ENCODE results near the gene TBCC. TPM values are rescaled to one million over a fixed set of nuclear protein-coding genes. Genes with fewer than 3 reads are reported as not detected.

TBCC gene
- total RNA-seq, 4 donors from 2014 or later: 32.0 to 44.2 (median 37.4) TPM

DNA sequence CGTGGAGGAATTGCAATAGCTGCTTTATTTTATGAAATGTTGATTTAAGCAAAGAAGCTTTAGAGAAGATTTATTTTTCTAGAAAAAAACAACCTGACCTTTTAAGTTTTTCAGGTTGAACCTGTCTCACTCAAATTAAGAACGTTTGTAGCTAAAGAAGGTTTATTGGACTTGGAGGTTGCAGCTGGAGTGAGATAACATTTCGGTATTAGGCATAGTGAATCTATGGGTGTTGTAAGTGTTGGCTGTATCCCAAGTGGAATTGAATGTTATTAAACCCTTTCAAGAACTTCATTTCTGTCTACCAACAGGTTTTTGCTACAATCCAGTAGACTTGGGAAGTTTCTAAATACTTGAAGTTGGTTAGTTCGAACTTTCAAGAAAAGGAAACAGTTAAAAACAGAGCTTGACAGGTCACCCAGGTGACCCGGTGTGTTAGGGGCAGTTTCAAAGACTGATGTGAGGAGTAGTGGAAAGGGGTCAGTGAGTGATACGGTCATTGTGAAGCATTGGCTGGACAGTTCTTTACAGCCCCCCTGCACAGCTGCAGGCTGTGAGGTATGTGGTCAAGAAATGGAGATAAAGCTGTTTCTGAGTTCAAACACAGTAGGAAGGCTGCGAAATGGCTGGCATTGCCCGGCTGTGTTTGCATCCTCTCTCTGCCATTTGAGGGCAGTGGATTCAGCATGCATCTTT is 2.4 kb upstream of the TBCC start:
- Histone ChIP-seq H3K27ac (peak overlapping the region in 2 of 4 donors; percentile 93 to 96), H3K36me3 (no peaks in the 10 kb centered on the region), H3K4me3 (peak overlapping the region in 1 of 2 donors; percentile 86), H3K4me1 (peaks cover 0 to 44% (median 5%) of the 10 kb centered on the region in 3 donors), H3K9me3 (no peaks in the 10 kb centered on the region), H3K27me3 (no peaks in the 10 kb centered on the region)
- 25 to 34% methylated on average over 8 of the region's 8 CpGs for WGBS, 2 donors (ENCODE audit: low coverage in 1 of 2)
- ATAC-seq: no peak
- TF ChIP-seq EP300 (IDR thresholded peaks at IDR 0.05): no peak
- no peak for TF ChIP-seq POLR2AphosphoS5 (IDR thresholded peaks at IDR 0.05)
- no peak for TF ChIP-seq POLR2A (IDR thresholded peaks at IDR 0.05)
- TF ChIP-seq, protein P1, sequence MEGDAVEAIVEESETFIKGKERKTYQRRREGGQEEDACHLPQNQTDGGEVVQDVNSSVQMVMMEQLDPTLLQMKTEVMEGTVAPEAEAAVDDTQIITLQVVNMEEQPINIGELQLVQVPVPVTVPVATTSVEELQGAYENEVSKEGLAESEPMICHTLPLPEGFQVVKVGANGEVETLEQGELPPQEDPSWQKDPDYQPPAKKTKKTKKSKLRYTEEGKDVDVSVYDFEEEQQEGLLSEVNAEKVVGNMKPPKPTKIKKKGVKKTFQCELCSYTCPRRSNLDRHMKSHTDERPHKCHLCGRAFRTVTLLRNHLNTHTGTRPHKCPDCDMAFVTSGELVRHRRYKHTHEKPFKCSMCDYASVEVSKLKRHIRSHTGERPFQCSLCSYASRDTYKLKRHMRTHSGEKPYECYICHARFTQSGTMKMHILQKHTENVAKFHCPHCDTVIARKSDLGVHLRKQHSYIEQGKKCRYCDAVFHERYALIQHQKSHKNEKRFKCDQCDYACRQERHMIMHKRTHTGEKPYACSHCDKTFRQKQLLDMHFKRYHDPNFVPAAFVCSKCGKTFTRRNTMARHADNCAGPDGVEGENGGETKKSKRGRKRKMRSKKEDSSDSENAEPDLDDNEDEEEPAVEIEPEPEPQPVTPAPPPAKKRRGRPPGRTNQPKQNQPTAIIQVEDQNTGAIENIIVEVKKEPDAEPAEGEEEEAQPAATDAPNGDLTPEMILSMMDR (IDR thresholded peaks at IDR 0.05): no peak

DNA sequence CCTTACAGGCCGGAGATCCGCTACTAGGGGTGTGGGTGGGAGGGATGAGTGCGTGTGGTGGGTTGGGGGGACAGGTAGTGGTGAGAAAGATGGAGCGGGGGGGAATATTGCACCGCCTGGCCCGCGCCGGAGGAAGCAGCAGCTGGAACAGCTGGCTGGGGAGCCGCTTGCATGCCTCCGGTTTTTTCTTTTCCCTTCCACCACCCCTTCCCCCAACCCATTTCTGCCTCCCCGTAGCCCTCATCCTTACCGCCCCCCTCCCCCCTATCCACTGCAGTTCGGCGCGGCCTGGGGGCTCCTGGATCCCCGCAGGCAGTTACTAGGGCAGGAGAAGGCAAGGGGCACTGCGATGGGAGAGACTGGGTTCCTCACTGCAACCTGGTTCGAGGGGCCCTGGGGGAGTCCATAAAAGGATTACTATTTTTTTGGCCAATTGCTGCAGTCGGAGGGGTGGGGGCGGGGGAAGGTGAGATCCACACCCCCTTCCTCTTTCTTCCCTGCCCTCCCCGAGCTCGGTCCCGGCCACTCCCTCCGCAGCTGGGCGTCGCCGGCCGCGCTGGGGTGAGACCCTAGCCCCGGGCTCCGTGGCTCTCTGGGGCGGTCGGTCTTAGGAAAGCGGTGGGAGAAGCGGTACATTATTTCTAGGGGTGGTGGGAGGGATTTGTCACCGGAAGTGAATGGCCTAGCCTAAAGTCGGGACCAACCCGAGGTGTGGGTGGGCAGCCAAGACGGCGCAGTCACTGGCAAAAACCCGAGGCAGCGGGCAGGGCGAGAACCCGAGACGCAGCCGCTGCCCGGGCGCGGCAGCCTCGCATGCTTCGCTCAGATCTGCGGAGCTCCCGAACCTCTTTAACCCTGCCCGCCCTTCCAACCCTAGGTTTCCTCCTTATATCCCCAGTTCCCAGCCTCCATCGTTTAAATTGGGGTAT is 824 bp upstream of the TBCC start:
- ATAC-seq: peak; percentile 77
- WGBS, 2 donors (ENCODE audit: low coverage in 1 of 2): 0% methylated on average over 8 to 18 of the region's 55 CpGs
- H3K36me3 ChIP-seq: no peaks in the 10 kb centered on the region
- H3K4me1 ChIP-seq: peaks cover 0 to 49% (median 5%) of the 10 kb centered on the region in 3 donors
- H3K27me3 ChIP-seq: no peaks in the 10 kb centered on the region
- H3K9me3 ChIP-seq: no peaks in the 10 kb centered on the region
- peak overlapping the region; percentile 86 to 96 (median 94) for H3K27ac ChIP-seq
- TF ChIP-seq, protein P1 (IDR thresholded peaks at IDR 0.05): peak in 1 of 4 experiments; percentile 9
- TF ChIP-seq POLR2A (IDR thresholded peaks at IDR 0.05) (peak; percentile 78 to 88), POLR2AphosphoS5 (IDR thresholded peaks at IDR 0.05) (peak; percentile 96), EP300 (IDR thresholded peaks at IDR 0.05) (no peak)
- H3K4me3 ChIP-seq: peak overlapping the region; percentile 78 to 86

DNA sequence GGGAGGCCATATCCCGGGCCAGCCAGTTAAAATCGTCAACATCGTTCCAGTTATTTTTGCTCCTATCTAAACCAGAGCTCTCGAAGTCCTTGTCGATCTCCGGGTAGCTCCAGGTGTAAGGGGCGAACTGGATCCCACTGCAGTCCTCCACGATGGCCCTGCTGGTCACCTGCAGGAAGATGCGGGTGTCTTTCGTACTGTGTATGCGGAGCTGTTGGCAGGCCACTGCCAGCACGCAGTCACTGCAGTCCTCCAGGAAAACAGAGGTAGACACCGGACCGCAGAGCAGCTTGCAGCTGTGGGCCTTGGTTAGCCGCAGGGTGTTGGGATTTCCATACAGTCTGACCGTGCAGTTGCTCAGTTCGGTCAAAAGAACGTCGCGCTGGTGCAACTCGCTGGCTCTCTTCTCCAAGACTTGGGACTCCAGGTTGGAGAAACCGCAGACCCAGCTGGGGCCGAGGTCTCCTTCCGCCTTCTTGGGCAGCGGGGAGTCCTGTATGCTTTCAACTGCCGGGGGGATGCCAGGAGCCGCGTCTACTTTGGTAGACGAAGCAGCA is 742 bp downstream of the TBCC start:
- H3K36me3 ChIP-seq: no peaks in the 10 kb centered on the region
- no peaks in the 10 kb centered on the region for H3K9me3 ChIP-seq
- peak overlapping the region; percentile 86 to 97 for H3K4me3 ChIP-seq
- peaks cover 0 to 47% (median 5%) of the 10 kb centered on the region in 3 donors for H3K4me1 ChIP-seq
- no peaks in the 10 kb centered on the region for H3K27me3 ChIP-seq
- H3K27ac ChIP-seq: peak overlapping the region; percentile 89 to 96 (median 94)
- no peak for ATAC-seq
- 5 to 13% methylated on average over 3 to 4 of the region's 29 CpGs for WGBS, 2 donors (ENCODE audit: low coverage in 1 of 2)
- TF ChIP-seq POLR2AphosphoS5 (IDR thresholded peaks at IDR 0.05) (no peak), POLR2A (IDR thresholded peaks at IDR 0.05) (no peak), EP300 (IDR thresholded peaks at IDR 0.05) (no peak)
- TF ChIP-seq, protein P1 (IDR thresholded peaks at IDR 0.05): no peak

DNA sequence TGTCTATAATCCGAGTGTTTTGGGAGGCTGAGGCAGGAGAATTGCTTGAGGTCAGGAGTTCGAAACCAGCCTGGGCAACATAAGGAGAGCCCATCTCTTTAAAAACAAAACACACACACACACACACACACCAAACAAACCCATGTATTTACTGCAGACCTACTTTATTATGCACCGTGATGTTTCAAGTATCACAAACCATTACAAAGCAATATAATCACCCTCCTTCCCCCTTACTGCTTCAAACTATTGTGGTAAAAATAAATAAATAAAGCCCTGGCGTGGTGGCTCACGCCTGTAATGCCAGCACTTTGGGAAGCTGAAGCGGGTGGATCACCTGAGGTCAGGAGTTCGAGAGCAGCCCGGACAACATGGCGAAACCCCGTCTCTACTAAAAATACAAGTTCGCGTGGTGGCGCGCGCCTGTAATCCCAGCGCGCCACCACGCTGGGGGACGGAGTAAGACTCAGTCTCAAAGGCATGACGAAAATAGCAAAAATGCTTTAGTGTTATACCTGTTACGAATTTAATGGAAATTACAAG is 1.5 kb downstream of the TBCC start:
- Histone ChIP-seq H3K27me3 (no peaks in the 10 kb centered on the region), H3K27ac (peak overlapping the region in 3 of 4 donors; percentile 12 to 96 (median 93)), H3K36me3 (no peaks in the 10 kb centered on the region), H3K9me3 (no peaks in the 10 kb centered on the region), H3K4me1 (peaks cover 0 to 47% (median 5%) of the 10 kb centered on the region in 3 donors), H3K4me3 (peak overlapping the region; percentile 86 to 97)
- 37 to 81% methylated on average over 6 to 20 of the region's 21 CpGs for WGBS, 2 donors (ENCODE audit: low coverage in 1 of 2)
- no peak for ATAC-seq
- TF ChIP-seq POLR2A (IDR thresholded peaks at IDR 0.05): no peak
- TF ChIP-seq, protein P1 (IDR thresholded peaks at IDR 0.05): peak in 1 of 4 experiments; percentile 19

Data from gastroesophageal sphincter (tissue), 4 donors.